ENCODE data around the gene TPSD1. TPM values are rescaled to one million over a fixed set of nuclear protein-coding genes. Genes with fewer than 3 reads are reported as not detected.

Gene TPSD1
- total RNA-seq, 1 experiment from 2014 or later, result not detected

DNA sequence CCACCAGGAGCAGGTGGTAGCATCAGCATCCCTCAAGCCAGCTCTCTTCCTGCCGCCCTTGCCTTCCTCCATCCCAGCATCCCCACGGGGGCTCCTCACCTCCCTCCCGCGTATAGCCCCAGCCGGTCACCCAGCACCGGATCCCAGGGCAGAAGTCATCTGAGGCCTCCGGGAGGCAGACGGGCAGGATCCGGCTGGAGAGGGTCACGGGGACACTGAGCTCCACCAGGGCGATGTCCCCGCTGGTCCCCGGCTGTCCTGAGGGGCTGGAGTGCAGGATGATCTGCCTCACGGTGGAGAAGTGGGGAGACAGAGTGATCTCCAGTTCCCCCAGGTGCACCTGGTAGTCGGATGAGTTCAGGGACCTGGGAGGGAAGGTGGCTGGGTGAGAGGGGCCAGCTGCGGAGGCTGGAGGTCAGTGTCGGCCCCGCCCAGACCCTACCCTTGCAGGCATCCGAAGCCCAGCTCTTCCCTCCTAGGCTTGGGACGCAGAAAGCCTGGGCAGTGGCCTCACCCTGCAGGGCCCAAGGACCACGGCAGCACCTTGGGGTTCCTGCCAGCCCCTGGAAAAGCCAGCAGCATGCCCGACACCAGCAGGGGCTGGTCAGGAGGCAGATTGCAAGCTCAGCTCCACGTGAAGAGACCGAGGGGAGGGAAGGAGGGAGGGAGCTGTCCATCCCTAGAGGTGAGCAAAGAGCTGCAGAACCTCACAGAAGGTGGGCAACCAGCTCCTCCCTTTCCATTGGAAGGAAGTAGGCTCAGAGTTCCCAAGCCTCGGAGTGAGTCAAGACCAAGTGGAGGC is 33.1 kb upstream of the TPSD1 start:
- CTCF ChIA-PET, result no interaction called here
- Histone ChIP-seq H3K79me2 (ENCODE audit: low read depth) (no peaks in the 10 kb centered on the region), H2AFZ (no peak overlapping the region), H3K4me1 (replicated peaks; ENCODE audit: insufficient read depth) (no peaks in the 10 kb centered on the region), H4K20me1 (ENCODE audit: insufficient read depth) (no peaks in the 10 kb centered on the region), H3K27ac (no peak overlapping the region), H3K36me3 (ENCODE audit: low read depth) (no peaks in the 10 kb centered on the region), H3K9me2 (ENCODE audit: insufficient read depth) (no peaks in the 10 kb centered on the region), H3K9me3 (ENCODE audit: insufficient read depth, low read depth) (no peaks in the 10 kb centered on the region), H3F3A (ENCODE audit: insufficient read depth, low read depth) (no peaks in the 10 kb centered on the region), H3K4me3 (no peak overlapping the region), H3K4me2 (no peak overlapping the region), H3K27me3 (ENCODE audit: insufficient read depth, low read depth) (peaks cover 67% of the 10 kb centered on the region)
- POLR2A ChIA-PET (ENCODE audit: unreplicated experiment), result no interaction called here
- no peak for DNase-seq
- no peak for TF ChIP-seq EZH2 (IDR thresholded peaks at IDR 0.05; ENCODE audit: low read depth)
- TF ChIP-seq, protein P1, sequence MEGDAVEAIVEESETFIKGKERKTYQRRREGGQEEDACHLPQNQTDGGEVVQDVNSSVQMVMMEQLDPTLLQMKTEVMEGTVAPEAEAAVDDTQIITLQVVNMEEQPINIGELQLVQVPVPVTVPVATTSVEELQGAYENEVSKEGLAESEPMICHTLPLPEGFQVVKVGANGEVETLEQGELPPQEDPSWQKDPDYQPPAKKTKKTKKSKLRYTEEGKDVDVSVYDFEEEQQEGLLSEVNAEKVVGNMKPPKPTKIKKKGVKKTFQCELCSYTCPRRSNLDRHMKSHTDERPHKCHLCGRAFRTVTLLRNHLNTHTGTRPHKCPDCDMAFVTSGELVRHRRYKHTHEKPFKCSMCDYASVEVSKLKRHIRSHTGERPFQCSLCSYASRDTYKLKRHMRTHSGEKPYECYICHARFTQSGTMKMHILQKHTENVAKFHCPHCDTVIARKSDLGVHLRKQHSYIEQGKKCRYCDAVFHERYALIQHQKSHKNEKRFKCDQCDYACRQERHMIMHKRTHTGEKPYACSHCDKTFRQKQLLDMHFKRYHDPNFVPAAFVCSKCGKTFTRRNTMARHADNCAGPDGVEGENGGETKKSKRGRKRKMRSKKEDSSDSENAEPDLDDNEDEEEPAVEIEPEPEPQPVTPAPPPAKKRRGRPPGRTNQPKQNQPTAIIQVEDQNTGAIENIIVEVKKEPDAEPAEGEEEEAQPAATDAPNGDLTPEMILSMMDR (conservative IDR thresholded peaks at IDR 0.05), result no peak
- intact Hi-C loops (cut with micrococcal nuclease; ENCODE audit: unreplicated experiment), result no loop called here
- BruUV-seq (replicated peaks), result no TSS peak

DNA sequence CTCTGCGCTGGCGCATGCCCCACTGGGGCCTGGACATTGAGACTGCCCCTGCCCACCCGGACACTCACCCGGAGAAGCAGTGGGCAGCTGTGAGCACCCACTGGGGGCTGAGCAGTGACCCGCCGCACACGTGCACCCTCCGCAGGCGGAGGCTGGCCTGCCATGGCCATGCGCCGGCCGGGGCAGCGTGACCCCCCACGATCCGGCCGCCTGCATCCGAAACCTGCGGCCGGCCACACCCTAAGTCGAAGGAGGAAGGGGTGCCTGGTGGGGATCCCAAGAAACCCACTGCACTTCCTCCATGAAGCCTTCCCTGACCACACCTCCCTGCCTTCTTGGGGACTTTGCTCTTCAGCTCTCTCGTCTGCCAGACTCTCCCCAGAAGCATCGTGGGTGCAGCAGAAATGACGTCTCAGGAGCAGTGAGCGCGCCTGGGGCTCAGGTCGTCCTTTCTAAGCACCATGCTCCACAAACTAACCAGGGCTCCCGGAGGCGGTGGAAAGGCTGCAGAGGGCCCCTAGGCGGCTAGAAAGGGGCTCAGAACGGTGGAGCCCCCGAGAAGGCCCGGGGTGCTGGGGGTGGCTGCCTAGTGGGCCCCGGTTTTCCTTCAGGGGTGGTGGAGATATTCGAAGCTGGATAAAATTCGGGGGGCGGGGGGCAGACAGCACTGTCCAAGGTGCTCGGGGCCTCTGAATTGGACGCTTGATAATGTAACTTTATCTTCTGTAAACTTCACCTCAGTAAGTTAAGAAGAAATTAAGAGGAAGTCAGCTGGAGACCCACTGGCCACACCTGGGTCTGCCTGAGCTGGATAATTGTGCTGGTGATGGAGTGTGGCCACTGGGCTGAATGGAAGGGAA is 32.3 kb upstream of the TPSD1 start:
- Histone ChIP-seq H3K9me3 (ENCODE audit: insufficient read depth, low read depth) (no peaks in the 10 kb centered on the region), H3K4me2 (no peak overlapping the region), H3K27me3 (ENCODE audit: insufficient read depth, low read depth) (peaks cover 58% of the 10 kb centered on the region), H3K27ac (no peak overlapping the region), H3K79me2 (ENCODE audit: low read depth) (no peaks in the 10 kb centered on the region), H3K4me3 (no peak overlapping the region), H2AFZ (no peak overlapping the region), H3F3A (ENCODE audit: insufficient read depth, low read depth) (no peaks in the 10 kb centered on the region), H4K20me1 (ENCODE audit: insufficient read depth) (no peaks in the 10 kb centered on the region), H3K36me3 (ENCODE audit: low read depth) (no peaks in the 10 kb centered on the region), H3K9me2 (ENCODE audit: insufficient read depth) (no peaks in the 10 kb centered on the region), H3K4me1 (replicated peaks; ENCODE audit: insufficient read depth) (no peaks in the 10 kb centered on the region)
- TF ChIP-seq EZH2 (IDR thresholded peaks at IDR 0.05; ENCODE audit: low read depth), result no peak
- TF ChIP-seq, protein P1 (conservative IDR thresholded peaks at IDR 0.05), result no peak
- ChIA-PET CTCF (no interaction called here), POLR2A (ENCODE audit: unreplicated experiment) (no interaction called here)
- no TSS peak for BruUV-seq (replicated peaks)
- intact Hi-C loops (cut with micrococcal nuclease; ENCODE audit: unreplicated experiment), result no loop called here
- DNase-seq, result no peak

DNA sequence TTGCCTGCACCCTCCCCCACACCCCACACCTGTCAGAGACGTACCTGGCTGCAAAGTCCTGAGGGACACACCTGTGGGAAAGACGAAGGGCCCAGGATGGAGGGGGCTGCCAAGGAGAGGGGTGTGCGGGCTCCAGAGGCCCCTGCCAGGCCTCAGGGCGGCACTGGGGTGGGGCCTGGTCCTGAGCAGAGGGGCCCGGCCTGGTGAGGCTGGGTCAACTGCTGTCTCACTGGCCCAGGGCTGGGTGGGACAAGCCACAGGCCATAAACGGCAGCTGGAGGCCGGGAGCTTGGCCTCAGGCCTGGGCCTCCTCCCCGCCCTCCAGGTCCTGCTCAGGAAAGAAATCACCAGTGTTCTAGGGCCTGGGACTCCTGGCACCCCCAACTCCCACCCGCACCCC is 31.3 kb upstream of the TPSD1 start:
- H3K4me1 ChIP-seq (replicated peaks; ENCODE audit: insufficient read depth), result no peaks in the 10 kb centered on the region
- no peaks in the 10 kb centered on the region for H3K79me2 ChIP-seq (ENCODE audit: low read depth)
- H3K9me2 ChIP-seq (ENCODE audit: insufficient read depth), result no peaks in the 10 kb centered on the region
- TF ChIP-seq, protein P1 (conservative IDR thresholded peaks at IDR 0.05), result no peak
- TF ChIP-seq EZH2 (IDR thresholded peaks at IDR 0.05; ENCODE audit: low read depth), result no peak
- H3K9me3 ChIP-seq (ENCODE audit: insufficient read depth, low read depth), result no peaks in the 10 kb centered on the region
- intact Hi-C loops (cut with micrococcal nuclease; ENCODE audit: unreplicated experiment), result no loop called here
- no peak for DNase-seq
- H3F3A ChIP-seq (ENCODE audit: insufficient read depth, low read depth), result no peaks in the 10 kb centered on the region
- BruUV-seq (replicated peaks), result no TSS peak
- H3K27ac ChIP-seq, result no peak overlapping the region
- CTCF ChIA-PET, result interaction anchor here (0.6 to 0.7 kb wide), 2 partner anchors 100 to 866 kb away, joined by 3 to 5 read pairs; no protein-coding TSS in a partner anchor
- H4K20me1 ChIP-seq (ENCODE audit: insufficient read depth), result no peaks in the 10 kb centered on the region
- POLR2A ChIA-PET (ENCODE audit: unreplicated experiment), result no interaction called here
- H3K4me3 ChIP-seq, result no peak overlapping the region
- no peaks in the 10 kb centered on the region for H3K36me3 ChIP-seq (ENCODE audit: low read depth)
- no peak overlapping the region for H2AFZ ChIP-seq
- H3K27me3 ChIP-seq (ENCODE audit: insufficient read depth, low read depth), result peaks cover 49% of the 10 kb centered on the region
- H3K4me2 ChIP-seq, result no peak overlapping the region
